ENCODE results near the gene TMED1. TPM values are rescaled to one million over a fixed set of nuclear protein-coding genes. Genes with fewer than 3 reads are reported as not detected.
A peak's percentile ranks its signal among the peaks of the same experiment; 100 is the strongest.

The TMED1 gene
- total and polyA plus RNA-seq, 9 of the 15 experiments (the other 6 are each of a cell fraction or from before 2014, with no cell fraction given): 0.86 to 30.2 (median 23.5) TPM

GRCh38 chr19:10811391-10812111, 24.5 kb downstream of the TMED1 start (continued):
- no peak for TF ChIP-seq ZNF395 (CRISPR knock-in tag; IDR thresholded peaks at IDR 0.05)

GRCh38 chr19:10809651-10810285, 26.2 kb downstream of the TMED1 start:
- no TSS peak for BruUV-seq (replicated peaks)
- FAIRE-seq (no peak), ATAC-seq (peak; percentile 13), DNase-seq (ENCODE audit: extremely low read depth in 1 of 4, low spot score in 3 of 4) (peak; percentile 38 to 56 (median 47))
- in situ Hi-C loops (cut with MboI) (no loop called here), intact Hi-C loops (cut with micrococcal nuclease) (loop anchor here (2.0 kb wide), 1 partner anchor 91 kb away; the partner anchor contains the start of gene DNM2)
- Histone ChIP-seq H3K4me1 (replicated peaks in 1 of 2; ENCODE audit: control insufficient read depth in 2 of 2, insufficient read depth in 2 of 2, low read length in 2 of 2) (peaks cover 48 to 53% of the 10 kb centered on the region in 2 experiments), H3K9ac (ENCODE audit: insufficient read depth in 1 of 2, low read depth in 2 of 2, low read length in 2 of 2) (peak overlapping the region in 1 of 2 experiments; percentile 86; a peak in 2 of 4 replicates), H3K9me1 (ENCODE audit: control insufficient read depth, insufficient read depth, low read length) (no peaks in the 10 kb centered on the region), H3K27me3 (ENCODE audit: control insufficient read depth in 2 of 2, insufficient read depth in 2 of 2, low read length in 2 of 2) (no peaks in the 10 kb centered on the region), H3K27ac (ENCODE audit: extremely low read depth, low read depth, low read length) (peak overlapping the region; percentile 13), H3K4me2 (ENCODE audit: insufficient read depth, low read length) (peak overlapping the region; percentile 6; the same call in 1 of the 2 replicates), H4K20me1 (replicated peaks; ENCODE audit: control insufficient read depth, insufficient read depth, low read length) (no peaks in the 10 kb centered on the region), H3K36me3 (ENCODE audit: control insufficient read depth, insufficient read depth, low read length) (peaks cover 68% of the 10 kb centered on the region), H2AFZ (ENCODE audit: low read depth, low read length) (no peak overlapping the region), H3K4me3 (no peak overlapping the region), H3K79me2 (ENCODE audit: control insufficient read depth, insufficient read depth, low read length) (peaks cover 8% of the 10 kb centered on the region; the same call in 2 of the 3 replicates), H3K9me3 (replicated peaks; ENCODE audit: control insufficient read depth, insufficient read depth, low read depth, low read length) (no peaks in the 10 kb centered on the region; the same call in 1 of the 2 replicates)
- POLR2A ChIA-PET: interaction anchor here (0.6 to 1.5 kb wide), 7 partner anchors 11 to 471 kb away, joined by 3 to 4 read pairs (median 4); partner anchors contain the start of gene TMED1
- CTCF ChIA-PET (ENCODE audit: low intra/inter-chr PET ratio): no interaction called here
- 62% methylated on average over 15 of the region's 15 CpGs for WGBS (ENCODE audit: insufficient coverage, low coverage, missing lambda C conversion rate)
- TF ChIP-seq EGR1 (conservative IDR thresholded peaks at IDR 0.05) (no peak), ZBTB7A (IDR thresholded peaks at IDR 0.05; ENCODE audit: borderline replicate concordance, control insufficient read depth, low read depth, low read length) (peak; percentile 25; the same call in 1 of the 2 replicates), FOXK2 (conservative IDR thresholded peaks at IDR 0.05 in 1 of 2, IDR thresholded peaks at IDR 0.05 in 1 of 2; ENCODE audit: low read depth in 2 of 2) (no peak), KLF6 (CRISPR knock-in tag; IDR thresholded peaks at IDR 0.05; ENCODE audit: borderline replicate concordance) (no peak), ZNF140 (CRISPR knock-in tag; IDR thresholded peaks at IDR 0.05) (no peak), MED1 (CRISPR knock-in tag; IDR thresholded peaks at IDR 0.05; ENCODE audit: borderline replicate concordance) (no peak), POU5F1 (IDR thresholded peaks at IDR 0.05; ENCODE audit: borderline replicate concordance, low read depth, low read length, partially characterized antibody) (no peak), ZNF740 (CRISPR knock-in tag; IDR thresholded peaks at IDR 0.05) (no peak), ZNF740 (tag; IDR thresholded peaks at IDR 0.05) (no peak), ATF1 (CRISPR knock-in tag; IDR thresholded peaks at IDR 0.05) (no peak), ATF1 (tag; IDR thresholded peaks at IDR 0.05) (no peak), POLR2G (IDR thresholded peaks at IDR 0.05; ENCODE audit: low read depth, low read length) (peak; percentile 31; the same call in 1 of the 2 replicates), ZNF766 (CRISPR knock-in tag; conservative IDR thresholded peaks at IDR 0.05) (peak; percentile 48; the same call in 1 of the 2 replicates), CXXC5 (CRISPR knock-in tag; IDR thresholded peaks at IDR 0.05) (0 out of 2 replicates have a peak, but pooled peaks have one; percentile 28), SPI1 (IDR thresholded peaks at IDR 0.05; ENCODE audit: borderline replicate concordance, low read depth, low read length) (peak; percentile 54; the same call in 1 of the 2 replicates), POLR2AphosphoS2 (IDR thresholded peaks at IDR 0.05; ENCODE audit: low read length) (no peak), ZNF507 (tag; conservative IDR thresholded peaks at IDR 0.05) (no peak)

All from K562 (cell line).